Left lung (tissue), 10 donors: ENCODE results near the gene LIM2. TPM values are rescaled to one million over a fixed set of nuclear protein-coding genes. Genes with fewer than 3 reads are reported as not detected.

Experiments used
- ATAC-seq: fragments of 200-7000 bp; cut with Tn5 transposase; one replicate; pipeline ENCODE4 v1.9.1; 2020; ENCODE audit warnings: moderate library complexity
- DNase-seq, 4 donors: peaks; one replicate each; pipeline ENCODE4 v3.0.0-alpha.2; 2013 to 2020
- H3K27ac ChIP-seq, 2 donors: fragments of 200-600 bp; sonication (generic) in 1 of 2; one replicate each; pipeline versions ENCODE4 v1.5.0 to v1.8.0; 2020 to 2021
- H3K27me3 ChIP-seq, 2 donors: fragments of 200-600 bp; sonication (generic) in 1 of 2; one replicate each; pipeline versions ENCODE4 v1.5.0 to v1.8.0; 2020 to 2021
- H3K36me3 ChIP-seq, 2 donors: fragments of 200-600 bp; sonication (generic) in 1 of 2; one replicate each; pipeline versions ENCODE4 v1.5.0 to v1.8.0; 2020 to 2021
- H3K4me1 ChIP-seq, 2 donors: fragments of 200-600 bp; one replicate each; pipeline ENCODE4 v1.8.0; 2021
- H3K4me3 ChIP-seq, 2 donors: fragments of 200-600 bp; sonication (generic) in 1 of 2; one replicate each; pipeline versions ENCODE4 v1.5.0 to v1.8.0; 2020 to 2021; ENCODE audit warnings: mild to moderate bottlenecking in 1 of 2
- H3K9me3 ChIP-seq, 2 donors: fragments of 200-600 bp; sonication (generic) in 1 of 2; one replicate each; pipeline versions ENCODE4 v1.5.0 to v1.8.0; 2020 to 2021
- CTCF ChIP-seq, 2 donors: fragments of 200-600 bp; sonication (generic) in 1 of 2; IDR thresholded peaks; one replicate each; pipeline versions ENCODE4 v1.5.0 to v1.8.0; 2021; ENCODE audit warnings: antibody characterized with exemption in 2 of 2
- intact Hi-C, 2 donors: fragments of 100-400 bp; cut with DNase I; formaldehyde crosslinking; loops; one replicate each; pipeline versions ENCODE4 v1.11.2 to v1.14.2; 2022
- polyA plus RNA-seq, 6 donors: library from polyadenylated mRNA; unstranded; fragments of 120-200 nt; gene quantifications; one replicate each; pipeline ENCODE4 v1.2.1, GENCODE V29; 2013; ENCODE audit not compliant: insufficient read length in 6 of 6
- total RNA-seq, 2 donors: library from RNA; stranded (reverse); fragmentation: NEBNext Ultra II Directional; extraction: Animal tissue kit (Norgen Biotek cat#: 25700); gene quantifications; one replicate each; pipeline ENCODE4 v1.2.1, GENCODE V29; 2021
- donor health status: DM: no; HTN: yes; CAD: no.
- donor health status: DM: no; HTN: no; CAD: no.

Gene LIM2
- total and polyA plus RNA-seq, 8 donors: not detected

GRCh38 chr19:51342631-51343569 lies 44.9 kb downstream of the LIM2 start:
- H3K27ac ChIP-seq: no peak overlapping the region
- no peak for TF ChIP-seq CTCF (IDR thresholded peaks at IDR 0.05)
- peaks cover 0 to 25% of the 10 kb centered on the region in 2 donors for H3K36me3 ChIP-seq
- peaks cover 2 to 20% of the 10 kb centered on the region in 2 donors for H3K4me1 ChIP-seq
- H3K9me3 ChIP-seq: no peaks in the 10 kb centered on the region
- no peak overlapping the region for H3K4me3 ChIP-seq
- no peak for ATAC-seq
- intact Hi-C loops: no loop called here
- H3K27me3 ChIP-seq: peaks cover 0 to 14% of the 10 kb centered on the region in 2 donors
- DNase-seq: no peak

- intact Hi-C loops: no loop called here
- Histone ChIP-seq H3K27me3 (peaks cover 0 to 14% of the 10 kb centered on the region in 2 donors), H3K9me3 (no peaks in the 10 kb centered on the region), H3K4me1 (peaks cover 2 to 20% of the 10 kb centered on the region in 2 donors), H3K36me3 (peaks cover 0 to 19% of the 10 kb centered on the region in 2 donors), H3K27ac (no peak within 1 kb of the TSS), H3K4me3 (no peak within 1 kb of the TSS)
- DNase-seq (no peak), ATAC-seq (no peak)
- no peak for TF ChIP-seq CTCF (IDR thresholded peaks at IDR 0.05)
These were observed 45.7 kb downstream of the LIM2 start, which contains the start of gene VSIG10L for GRCh38 chr19:51341976-51342580. VSIG10L (minus strand) TSS chr19:51342139; CDS start chr19:51342124, 15 bp downstream.

DNA sequence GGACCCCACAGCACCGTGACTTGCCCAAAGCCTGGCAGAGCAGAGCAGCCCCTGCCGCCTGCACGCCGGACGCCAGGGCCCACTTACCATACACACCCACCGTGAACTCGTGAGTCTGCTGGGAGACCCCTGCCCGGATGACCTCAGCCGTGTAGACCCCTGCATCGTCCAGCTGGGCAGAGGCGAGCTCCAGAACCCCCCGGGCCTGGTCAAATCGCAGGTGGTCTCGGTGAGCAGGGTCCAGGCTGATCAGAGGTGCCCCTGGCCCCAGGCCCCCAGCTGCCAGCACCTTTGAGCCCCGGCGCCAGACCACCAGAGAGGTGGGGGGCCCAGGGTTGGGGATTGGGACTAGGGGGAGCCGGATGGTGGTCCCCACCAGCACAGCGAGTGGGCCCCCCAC lies 46.7 kb downstream of the LIM2 start:
- ATAC-seq: no peak
- Histone ChIP-seq H3K27ac (no peak overlapping the region), H3K4me1 (peaks cover 2 to 20% of the 10 kb centered on the region in 2 donors), H3K4me3 (no peak overlapping the region), H3K36me3 (peaks cover 0 to 13% of the 10 kb centered on the region in 2 donors), H3K27me3 (peaks cover 0 to 14% of the 10 kb centered on the region in 2 donors), H3K9me3 (no peaks in the 10 kb centered on the region)
- intact Hi-C loops: no loop called here
- TF ChIP-seq CTCF (IDR thresholded peaks at IDR 0.05): no peak
- DNase-seq: no peak

DNA sequence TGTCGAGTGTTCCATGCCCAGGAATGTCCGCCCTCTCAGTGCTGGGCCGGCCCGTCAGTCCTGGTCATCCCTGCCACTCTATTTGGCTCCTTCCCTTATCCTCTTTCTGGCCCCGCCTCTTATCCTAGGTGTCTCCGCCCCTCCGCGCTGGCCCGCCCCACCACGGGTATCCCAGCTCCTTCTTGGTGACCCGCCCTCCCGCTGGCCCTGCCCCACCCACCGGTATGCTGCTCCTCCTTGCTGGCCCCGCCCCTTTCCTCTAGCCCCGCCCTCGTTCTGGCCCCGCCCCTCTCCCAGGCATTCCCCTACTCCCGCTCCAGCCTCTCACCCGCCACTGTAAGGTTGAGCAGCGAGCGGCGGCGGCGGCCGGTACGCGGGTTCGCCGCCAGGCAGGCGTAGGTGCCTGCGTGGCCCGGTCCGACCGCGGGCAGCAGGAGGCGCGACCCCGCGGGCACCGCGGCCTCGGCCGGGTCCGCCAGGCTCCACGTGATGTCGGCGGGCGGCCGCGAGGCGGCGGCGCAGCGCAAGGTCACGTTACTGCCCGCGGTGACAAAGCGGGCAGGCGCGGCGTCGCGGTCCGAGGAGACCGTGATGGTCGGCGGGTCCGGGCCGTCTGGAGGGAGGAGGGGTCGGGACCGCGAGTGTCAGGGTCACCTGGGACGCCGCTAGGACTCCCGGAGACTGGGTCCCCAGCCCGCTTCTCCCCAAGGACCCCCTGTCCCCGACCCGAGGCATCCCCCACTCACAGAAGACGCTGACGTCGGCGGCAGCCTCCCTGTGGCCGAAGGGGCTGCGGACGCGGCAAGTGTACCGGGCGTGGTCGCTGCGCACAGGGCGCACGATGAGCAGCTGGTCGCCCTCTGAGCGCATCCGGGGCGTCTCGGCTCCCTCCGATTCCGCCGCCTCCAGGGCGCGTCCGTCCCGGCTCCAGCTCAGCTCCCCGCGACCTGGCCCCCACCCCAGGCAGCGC lies 47.8 kb downstream of the LIM2 start:
- Histone ChIP-seq H3K9me3 (no peaks in the 10 kb centered on the region), H3K27me3 (peaks cover 0 to 14% of the 10 kb centered on the region in 2 donors), H3K36me3 (peaks cover 0 to 6% of the 10 kb centered on the region in 2 donors), H3K4me1 (peaks cover 2 to 20% of the 10 kb centered on the region in 2 donors), H3K4me3 (peak overlapping the region; percentile 62 to 75), H3K27ac (peak overlapping the region; percentile 69 to 78)
- peak; percentile 66 to 100 (median 96) for DNase-seq
- intact Hi-C loops: no loop called here
- peak; percentile 96 for ATAC-seq
- TF ChIP-seq CTCF (IDR thresholded peaks at IDR 0.05): no peak
